ENCODE measurements around the gene ACTN1.
"Not testable (repeated sequence)": the region's sequence is repeated elsewhere in the genome, so short reads cannot be mapped to it uniquely, and the experiment has no call there.

Gene ACTN1

DNA sequence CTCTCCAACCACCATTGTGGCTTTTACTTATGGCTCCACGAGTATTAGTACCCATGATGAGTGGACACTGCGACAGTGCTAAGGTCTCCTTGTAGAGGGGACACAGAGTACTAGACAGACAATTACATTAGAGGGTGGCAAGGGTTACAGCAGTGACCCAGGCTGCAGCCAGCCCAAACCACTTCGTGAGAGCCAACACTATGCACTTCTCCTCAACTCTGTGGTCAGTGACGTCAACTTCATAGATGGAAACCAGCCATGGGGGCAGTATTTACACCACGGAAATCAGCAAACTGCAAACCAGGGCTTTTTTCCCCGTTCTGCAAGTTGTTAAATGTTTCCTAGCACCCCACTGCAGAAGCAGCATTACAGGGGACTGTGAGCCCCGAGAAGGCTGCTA is 124.7 kb downstream of the ACTN1 start:
- no peak overlapping the region for H3K4me3 ChIP-seq (ENCODE audit: low read length)
- DNase-seq (ENCODE audit: low read depth, low spot score): no peak

DNA sequence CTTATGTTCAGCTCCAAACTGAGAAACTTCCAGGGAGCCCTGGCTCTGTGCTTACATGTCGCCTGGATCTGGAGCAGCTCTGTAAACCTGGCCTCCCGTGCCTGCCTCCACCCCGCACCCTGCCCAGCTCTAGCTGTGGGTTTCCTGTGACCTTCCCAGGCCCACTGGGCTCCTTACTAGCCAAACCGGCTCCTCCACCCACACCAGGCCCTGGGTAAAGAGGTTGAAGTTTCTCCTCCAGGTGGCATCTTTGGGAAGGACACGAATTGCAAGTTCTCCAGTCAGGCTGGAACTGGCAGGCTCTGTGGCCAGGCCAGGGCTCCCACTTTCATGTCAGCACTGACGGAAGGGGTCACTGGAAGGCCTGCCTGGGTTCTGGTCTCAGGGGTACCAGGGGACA is 125.4 kb downstream of the ACTN1 start:
- no peak overlapping the region for H3K4me3 ChIP-seq (ENCODE audit: low read length)
- no peak for DNase-seq (ENCODE audit: low read depth, low spot score)

DNA sequence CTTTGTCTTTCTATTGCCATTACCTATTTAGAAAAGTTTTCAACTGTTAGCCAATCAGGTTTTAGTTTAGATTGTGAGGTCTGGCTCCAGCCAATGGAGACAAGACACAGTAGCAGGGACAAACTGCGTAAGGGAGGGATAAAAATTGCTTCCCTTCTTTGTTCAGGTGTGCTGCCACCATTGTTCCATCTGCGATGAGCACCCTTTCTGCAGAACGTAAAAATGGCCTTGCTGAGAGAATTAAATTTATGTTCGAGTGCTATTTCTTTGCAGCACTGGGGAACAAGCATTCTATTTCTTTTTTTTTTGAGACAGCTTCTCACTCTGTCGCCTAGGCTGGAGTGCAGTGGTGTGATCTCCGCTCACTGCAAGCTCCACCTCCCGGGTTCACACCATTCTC is 126.6 kb downstream of the ACTN1 start:
- DNase-seq (ENCODE audit: low read depth, low spot score); H3K4me3 ChIP-seq (ENCODE audit: low read length): not testable (repeated sequence)

DNA sequence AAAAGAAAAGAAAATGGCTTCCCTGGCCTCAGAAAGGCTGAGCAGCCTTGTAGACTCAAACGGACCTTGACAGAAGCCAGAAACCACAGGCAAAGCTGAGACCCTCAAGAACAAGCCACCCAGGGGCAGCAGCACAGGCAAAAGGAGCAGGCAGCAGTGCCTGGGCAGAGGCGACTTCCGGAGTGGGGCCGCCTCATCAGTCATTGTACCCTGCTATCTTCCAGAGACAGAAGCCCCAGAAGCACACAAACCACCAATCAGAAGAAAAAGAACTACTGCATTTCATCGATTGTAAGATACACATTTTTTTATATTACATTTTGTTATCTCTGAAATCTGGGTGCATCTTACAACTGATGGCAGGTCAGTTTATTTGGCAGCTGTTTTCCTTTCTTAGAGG is 128.0 kb downstream of the ACTN1 start:
- no peak for DNase-seq (ENCODE audit: low read depth, low spot score)
- H3K4me3 ChIP-seq (ENCODE audit: low read length): no peak overlapping the region

DNA sequence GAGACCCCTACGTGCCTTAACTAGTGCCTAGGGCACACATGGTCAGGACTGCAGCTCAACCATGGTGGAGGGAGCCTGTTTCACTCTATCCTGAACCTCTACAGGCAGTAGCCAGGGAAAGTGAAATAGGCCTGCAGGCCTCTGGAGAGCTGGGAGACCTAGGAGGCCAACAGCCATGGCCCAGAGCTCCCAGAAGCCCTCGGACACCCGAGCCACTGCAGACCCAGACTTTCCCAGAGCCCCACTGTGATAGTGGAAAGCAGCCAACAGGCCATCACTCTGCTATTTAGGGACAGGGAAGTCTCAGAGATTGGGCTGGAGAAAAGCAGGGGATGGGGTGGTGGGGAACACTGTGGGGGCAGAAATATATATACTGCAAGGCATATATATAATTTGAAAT is 129.7 kb downstream of the ACTN1 start:
- no peak for DNase-seq (ENCODE audit: low read depth, low spot score)
- no peak overlapping the region for H3K4me3 ChIP-seq (ENCODE audit: low read length)

DNA sequence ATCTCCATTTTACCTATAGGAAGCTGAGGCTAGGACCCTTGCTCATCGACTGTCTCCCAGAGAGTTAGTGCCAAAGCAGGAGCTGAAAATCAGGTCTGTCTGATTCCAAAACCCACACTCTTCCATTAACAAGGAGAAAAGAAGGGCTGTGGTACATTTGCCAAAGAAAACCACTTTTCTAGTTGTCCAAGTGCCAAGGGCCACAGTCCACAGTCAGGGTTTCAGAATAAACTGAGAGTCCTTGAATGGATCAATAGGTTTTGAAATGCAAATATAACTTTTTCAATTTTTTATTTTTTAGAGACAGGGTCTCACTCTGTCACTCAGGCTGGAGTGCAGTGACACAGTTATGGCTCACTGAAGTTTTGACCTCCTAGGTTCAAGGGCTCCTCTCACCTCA is 130.8 kb downstream of the ACTN1 start:
- H3K4me3 ChIP-seq (ENCODE audit: low read length): no peak overlapping the region
- DNase-seq (ENCODE audit: low read depth, low spot score): no peak

DNA sequence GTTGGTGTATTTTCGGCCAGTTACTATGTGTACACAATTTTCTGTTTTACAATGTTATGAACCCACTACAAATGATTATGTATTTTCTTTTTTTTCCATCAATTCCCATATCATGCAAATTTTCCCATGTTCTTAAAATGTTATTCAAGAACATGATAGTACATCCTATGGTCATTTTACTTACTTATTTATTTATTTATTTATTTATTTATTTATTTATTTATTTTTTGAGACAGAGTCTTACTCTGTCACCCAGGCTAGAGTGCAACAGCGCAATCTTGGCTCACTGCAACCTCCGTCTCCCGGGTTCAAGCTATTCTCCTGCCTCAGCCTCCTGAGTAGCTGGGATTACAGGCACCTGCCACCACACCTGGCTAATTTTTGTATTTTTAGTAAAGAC is 131.5 kb downstream of the ACTN1 start:
- not testable (repeated sequence) for H3K4me3 ChIP-seq (ENCODE audit: low read length); DNase-seq (ENCODE audit: low read depth, low spot score)

DNA sequence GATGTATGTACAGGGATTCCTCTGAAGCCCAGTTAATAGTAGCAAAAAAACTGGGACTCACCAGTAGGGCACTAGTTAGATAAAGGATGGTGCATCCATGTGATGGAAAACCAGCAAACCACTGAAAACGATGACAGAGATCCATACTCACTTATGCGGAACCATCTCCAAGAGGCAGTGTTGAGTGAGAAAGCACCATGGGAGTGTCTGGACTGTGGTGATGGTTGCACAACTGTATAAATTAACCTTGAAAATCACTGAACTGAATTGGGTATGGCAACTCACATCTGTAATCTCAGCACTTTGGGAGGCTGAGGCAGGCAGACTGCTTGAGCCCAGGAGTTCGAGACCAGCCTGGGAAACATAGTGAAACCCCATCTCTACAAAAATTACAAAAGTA is 132.6 kb downstream of the ACTN1 start:
- no peak overlapping the region for H3K4me3 ChIP-seq (ENCODE audit: low read length)
- no peak for DNase-seq (ENCODE audit: low read depth, low spot score)

DNA sequence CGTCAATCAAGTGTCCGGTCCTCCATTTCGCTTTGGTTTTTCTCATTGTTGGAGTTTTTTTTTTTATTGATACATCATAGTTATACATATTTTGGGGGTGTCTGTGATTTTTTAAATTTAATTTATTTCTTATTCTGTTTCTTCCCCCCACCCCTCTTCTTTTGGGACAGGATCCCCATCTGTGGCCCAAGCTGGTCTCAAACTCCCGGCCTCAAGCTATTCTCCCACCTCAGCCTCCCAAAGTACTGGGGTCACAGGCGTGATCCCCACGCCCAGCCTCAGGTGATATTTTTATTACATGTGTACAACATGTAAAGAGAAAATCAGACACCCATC is 134.9 kb downstream of the ACTN1 start:
- H3K4me3 ChIP-seq (ENCODE audit: low read length): no peak overlapping the region

DNA sequence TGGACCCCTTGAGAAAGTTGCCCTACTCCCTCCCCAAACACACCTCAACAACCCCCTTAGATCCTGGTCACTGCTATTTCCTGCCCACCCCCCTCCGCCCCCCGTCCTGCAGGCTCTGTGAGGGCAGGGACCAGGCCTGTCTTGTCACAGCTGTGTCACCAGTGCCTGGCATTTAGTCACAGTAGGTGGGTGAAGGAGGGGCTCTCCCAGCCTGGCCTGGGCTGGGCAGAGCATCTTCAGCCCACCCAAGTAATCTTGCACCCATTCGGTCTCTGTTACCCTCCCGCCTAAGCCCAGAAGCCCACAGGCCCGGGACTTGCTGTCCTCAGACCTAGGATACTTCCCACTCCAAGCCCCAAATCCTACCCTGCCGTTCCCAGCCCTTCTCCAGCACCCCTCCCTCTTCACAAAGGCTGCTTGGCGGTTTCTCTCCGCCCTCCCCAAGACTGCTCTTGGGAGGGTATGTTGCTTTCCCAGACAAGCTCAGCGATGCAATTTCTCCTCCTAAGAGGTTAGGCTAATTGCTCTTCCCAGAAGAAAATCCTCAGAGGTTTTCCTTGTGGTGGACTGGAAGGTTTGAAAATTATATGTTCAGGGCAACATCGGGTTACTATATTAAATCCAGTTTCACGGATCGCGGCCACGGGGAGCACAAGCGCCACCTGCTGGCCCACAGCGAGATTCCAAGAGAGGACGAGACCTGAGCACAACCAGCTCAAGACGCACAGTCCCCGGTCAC is 135.5 kb downstream of the ACTN1 start:
- peak overlapping the region; percentile 34 for H3K4me3 ChIP-seq (ENCODE audit: low read length)
- DNase-seq (ENCODE audit: low read depth, low spot score): peak; percentile 29

More for the DNA sequence above, 134.9 kb downstream of the ACTN1 start:
- no peak for DNase-seq (ENCODE audit: low read depth, low spot score)

DNA sequence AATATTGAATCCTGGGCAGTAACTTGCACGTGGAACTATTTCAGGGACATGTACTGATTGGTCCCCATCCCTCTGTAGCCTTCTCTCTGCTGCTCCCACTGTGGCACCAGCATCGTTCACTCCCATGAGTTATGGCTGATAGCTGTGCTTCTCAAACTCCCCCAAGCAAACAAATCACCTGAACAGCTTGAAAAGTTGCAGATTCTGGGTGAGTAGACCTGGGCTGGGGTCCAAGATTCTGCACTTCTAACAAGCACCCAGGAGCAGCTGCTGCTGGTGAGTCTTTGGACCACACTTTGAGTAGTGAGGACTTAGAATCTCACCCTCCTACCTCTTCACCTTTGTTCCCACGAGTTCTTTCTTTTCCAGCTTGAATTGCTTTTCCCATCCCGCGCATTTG is 136.8 kb downstream of the ACTN1 start:
- no peak for DNase-seq (ENCODE audit: low read depth, low spot score)
- no peak overlapping the region for H3K4me3 ChIP-seq (ENCODE audit: low read length)

DNA sequence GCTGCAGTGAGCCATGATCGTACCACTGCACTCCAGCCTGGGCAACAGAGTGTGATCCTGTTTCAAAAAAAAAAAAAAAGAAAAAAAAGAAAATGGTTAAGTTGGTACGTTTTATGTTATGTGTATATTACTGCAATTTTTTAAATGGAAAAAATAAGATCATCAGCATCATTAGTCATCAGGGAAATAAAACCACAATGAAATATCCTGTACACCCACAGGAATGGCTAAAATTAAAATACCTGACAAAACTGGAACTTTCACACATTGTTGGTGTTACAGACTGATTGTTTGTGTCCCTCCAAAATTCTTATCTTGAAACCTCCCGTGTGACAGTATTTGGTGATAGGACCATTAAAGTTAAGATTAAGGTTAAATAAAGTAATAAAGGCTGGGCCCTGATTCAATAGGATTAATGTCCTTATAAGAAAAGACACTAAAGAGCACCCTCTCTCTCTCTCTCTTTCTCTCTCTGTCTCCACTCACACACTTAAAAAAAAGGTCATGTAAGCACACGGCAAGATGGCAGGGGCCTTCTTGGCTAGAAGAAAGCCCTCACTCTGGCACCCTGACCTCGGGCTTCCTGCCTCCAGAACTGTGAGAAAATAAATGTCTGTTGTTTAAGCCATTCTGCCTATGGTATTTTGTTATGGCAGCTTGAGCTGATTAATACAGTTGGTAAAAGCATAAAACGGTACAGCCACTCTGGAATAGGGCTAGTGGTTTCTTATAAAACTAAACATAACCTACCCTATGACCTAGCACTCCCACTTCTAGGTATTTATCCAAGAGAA is 137.9 kb downstream of the ACTN1 start:
- H3K4me3 ChIP-seq (ENCODE audit: low read length): no peak overlapping the region
- DNase-seq (ENCODE audit: low read depth, low spot score): no peak

DNA sequence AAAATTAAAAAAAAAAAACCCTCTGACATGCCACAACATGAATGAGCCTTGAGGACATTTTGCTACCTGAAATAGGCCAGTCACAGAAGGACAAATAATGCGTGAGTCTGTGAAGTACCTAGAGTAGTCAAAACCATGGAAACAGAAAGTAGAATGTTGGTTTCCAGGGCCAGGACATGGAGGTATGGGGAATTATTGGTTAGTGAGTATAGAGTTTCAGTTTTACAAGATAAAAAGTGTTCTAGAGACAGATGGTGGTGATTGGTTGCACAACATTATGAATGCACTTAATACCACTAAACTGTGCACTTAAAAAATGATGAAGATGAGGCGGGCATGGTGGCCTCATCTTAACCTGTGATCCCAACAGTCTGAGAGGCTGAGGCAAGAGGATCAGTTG is 138.6 kb downstream of the ACTN1 start:
- no peak for DNase-seq (ENCODE audit: low read depth, low spot score)
- H3K4me3 ChIP-seq (ENCODE audit: low read length): no peak overlapping the region

DNA sequence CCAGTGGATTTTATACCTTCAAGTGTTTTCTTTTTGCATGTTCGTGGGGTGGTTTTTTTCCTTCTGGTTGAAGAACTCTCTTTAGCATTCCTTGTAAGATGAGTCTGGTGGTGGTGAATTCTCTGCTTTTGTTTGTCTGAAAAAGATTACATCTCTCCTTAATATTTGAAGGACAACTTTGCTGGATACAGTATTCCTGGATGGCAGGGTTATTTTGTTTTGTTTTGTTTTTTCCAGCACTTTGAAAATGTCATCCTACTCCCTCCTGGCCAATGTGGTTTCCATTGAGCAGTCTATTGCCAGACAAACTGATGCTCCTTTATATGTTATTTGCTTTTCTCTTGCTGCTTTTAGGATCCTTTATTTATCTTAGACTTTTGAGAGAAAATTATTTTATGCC is 143.0 kb downstream of the ACTN1 start:
- DNase-seq (ENCODE audit: low read depth, low spot score): no peak
- H3K4me3 ChIP-seq (ENCODE audit: low read length): no peak overlapping the region

DNA sequence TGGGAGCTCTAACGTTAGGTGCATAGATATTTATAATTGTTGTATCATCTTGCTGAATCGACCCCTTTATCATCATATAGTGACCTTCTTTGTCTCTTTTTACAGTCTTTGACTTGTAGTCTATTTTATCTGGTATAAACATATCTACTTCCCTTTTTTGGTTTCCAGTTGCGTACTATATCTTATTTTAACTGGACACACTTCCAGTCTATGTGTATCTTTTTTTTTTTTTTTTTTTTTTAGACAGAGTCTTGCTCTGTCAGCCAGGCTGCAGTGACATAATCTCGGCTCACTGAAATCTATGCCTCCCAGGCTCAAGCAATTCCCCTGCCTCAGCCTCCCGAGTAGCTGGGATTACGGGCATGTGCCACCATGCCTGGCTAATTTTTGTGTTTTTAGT is 144.3 kb downstream of the ACTN1 start:
- no peak overlapping the region for H3K4me3 ChIP-seq (ENCODE audit: low read length)
- no peak for DNase-seq (ENCODE audit: low read depth, low spot score)

DNA sequence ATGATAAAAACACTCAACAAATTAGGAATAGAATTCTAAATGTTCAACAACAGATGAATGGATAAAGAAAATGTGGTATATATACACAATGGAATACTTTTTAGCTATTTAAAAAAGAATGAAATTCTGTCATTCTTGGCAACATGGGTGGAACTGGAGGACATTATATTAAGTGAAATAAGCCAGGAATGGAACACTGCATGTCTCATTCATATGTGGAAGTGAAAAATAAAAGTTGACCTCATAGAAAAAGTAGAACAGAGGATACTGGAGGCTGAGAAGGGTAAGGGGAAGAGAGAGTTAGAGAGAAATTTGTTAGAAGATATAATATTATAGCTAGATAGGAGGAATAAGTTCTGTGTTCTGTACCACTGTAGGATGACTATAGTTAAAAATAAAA is 150.4 kb downstream of the ACTN1 start:
- H3K4me3 ChIP-seq (ENCODE audit: low read length): no peak overlapping the region
- DNase-seq (ENCODE audit: low read depth, low spot score): no peak

DNA sequence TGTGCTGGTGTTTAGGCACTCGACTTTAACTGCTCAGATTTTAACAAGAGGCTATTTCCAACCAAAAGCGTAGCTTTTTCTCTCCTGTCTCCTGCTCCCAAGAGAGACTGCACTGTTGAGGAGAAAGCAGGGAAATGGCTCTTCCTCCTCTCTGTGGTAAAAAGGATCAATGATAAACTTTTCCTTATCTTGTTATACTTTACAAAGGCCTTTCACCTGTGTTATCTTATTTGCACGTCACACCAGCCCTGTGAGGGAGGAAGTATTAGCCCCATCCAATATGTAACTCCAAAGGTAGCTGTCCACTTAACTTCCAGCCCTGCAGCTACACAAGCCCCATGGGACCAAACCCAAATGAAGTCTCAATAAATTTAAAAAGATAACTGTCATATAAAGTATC is 153.4 kb downstream of the ACTN1 start:
- H3K4me3 ChIP-seq (ENCODE audit: low read length): no peak overlapping the region
- DNase-seq (ENCODE audit: low read depth, low spot score): no peak

DNA sequence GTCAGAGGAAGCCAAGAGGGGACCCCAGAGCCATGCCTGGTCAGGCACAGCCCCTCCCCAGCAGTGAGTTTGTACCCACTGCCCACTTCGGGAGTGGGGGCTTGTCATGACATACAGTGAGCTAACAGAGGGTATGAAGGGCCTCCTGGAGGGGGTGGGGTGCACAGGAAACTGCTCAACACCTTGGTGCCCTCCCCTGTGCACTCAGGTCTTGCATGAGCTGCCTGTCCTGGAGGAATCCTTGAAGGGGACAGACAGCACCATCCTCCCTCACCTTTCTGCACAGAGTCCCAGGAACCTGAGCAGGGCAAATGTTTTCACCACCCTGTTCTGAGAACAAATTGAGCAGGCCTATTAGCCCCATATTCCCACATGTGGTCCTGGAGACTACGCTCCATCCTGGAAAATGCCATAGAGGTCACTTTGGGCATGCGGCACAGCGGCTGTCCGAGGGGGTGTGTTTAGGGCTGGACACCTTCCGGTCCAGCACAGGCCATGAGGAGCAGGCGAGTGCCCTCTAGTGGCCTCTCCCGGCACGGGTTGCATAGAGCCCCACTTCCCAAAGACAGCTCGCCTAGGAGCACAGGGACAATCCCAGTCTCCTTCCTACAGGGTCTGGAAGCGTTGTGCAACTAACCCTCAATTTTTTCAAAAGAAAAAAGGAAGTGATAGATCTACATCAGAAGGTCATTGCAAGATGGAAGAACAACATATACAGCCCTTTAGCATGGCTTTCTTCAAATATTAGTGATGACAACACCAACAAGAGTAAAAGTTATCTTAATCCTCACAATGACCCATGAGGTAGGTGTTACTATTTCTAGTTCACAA is 154.4 kb downstream of the ACTN1 start:
- no peak overlapping the region for H3K4me3 ChIP-seq (ENCODE audit: low read length)
- DNase-seq (ENCODE audit: low read depth, low spot score): no peak

DNA sequence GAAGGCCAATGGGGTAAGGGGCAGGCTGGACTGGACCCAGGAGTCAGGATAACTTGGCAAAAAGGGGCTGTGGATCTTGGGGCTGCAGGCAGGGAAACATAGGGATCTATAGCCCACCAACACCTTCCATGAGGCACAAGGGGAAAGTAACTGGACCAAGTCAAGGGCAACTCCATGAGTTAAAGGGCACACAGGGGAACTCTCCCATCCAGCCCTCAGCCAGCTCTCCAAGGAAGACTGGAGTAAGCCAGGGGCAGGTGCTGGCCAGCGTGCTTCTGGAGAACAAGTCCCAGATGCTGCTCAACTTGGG is 154.9 kb downstream of the ACTN1 start:
- no peak overlapping the region for H3K4me3 ChIP-seq (ENCODE audit: low read length)
- no peak for DNase-seq (ENCODE audit: low read depth, low spot score)

Data from Jurkat, Clone E6-1 (cell line).